SK-N-SH treated with all-trans-retinoic acid at 6 μM for 48 hours (cell line): ENCODE measurements around the gene ANK2.

ENCODE experiments used
- CREB5 ChIP-seq: fragments of 250-450 bp; sonication (Bioruptor Pico); IDR thresholded peaks from 2 replicates; pipeline ENCODE4 v1.5.1; 2020; ENCODE audit warnings: low read depth, mild to moderate bottlenecking, moderate library complexity
- CSDC2 ChIP-seq: fragments of 250-450 bp; sonication (Bioruptor Pico); IDR thresholded peaks from 2 replicates; pipeline ENCODE4 v1.5.0; 2020; ENCODE audit warnings: mild to moderate bottlenecking, moderate library complexity
- ISL1 ChIP-seq: fragments of 250-450 bp; sonication (Bioruptor Pico); IDR thresholded peaks from 2 replicates; pipeline ENCODE4 v2.1.2; 2022; ENCODE audit warnings: mild to moderate bottlenecking, moderate library complexity
- PATZ1 ChIP-seq: fragments of 250-450 bp; sonication (Bioruptor Pico); IDR thresholded peaks from 2 replicates; pipeline ENCODE4 v1.8.0; 2020; ENCODE audit warnings: mild to moderate bottlenecking, moderate library complexity, borderline replicate concordance
- SNAI2 ChIP-seq: fragments of 250-450 bp; sonication (Bioruptor Pico); IDR thresholded peaks from 2 replicates; pipeline ENCODE4 v1.5.0; 2020; ENCODE audit warnings: mild to moderate bottlenecking, moderate library complexity
- TOX ChIP-seq: fragments of 250-450 bp; sonication (Bioruptor Pico); IDR thresholded peaks from 2 replicates; pipeline ENCODE4 v1.8.0; 2021; ENCODE audit warnings: mild to moderate bottlenecking, moderate library complexity, borderline replicate concordance
- ZNF8 ChIP-seq: fragments of 450-650 bp; formaldehyde crosslinking; IDR thresholded peaks from 2 replicates; pipeline ENCODE4 v1.5.0; 2020; ENCODE audit warnings: mild to moderate bottlenecking, moderate library complexity

- TF ChIP-seq CREB5 (CRISPR knock-in tag) (no peak), SNAI2 (no peak), ZNF8 (no peak), CSDC2 (CRISPR knock-in tag) (no peak), ISL1 (CRISPR knock-in tag) (no peak), PATZ1 (CRISPR knock-in tag) (no peak), TOX (no peak)
Observed at GRCh38 chr4:113077575-113077974, 28.1 kb downstream of the ANK2 start.
